Activated T-cell treated with anti-CD3 and anti-CD28 coated beads, Interleukin-2, amount 50 U/mL, for 24 hours (primary cell): ENCODE results near the gene ZNF766.
"Not testable (repeated sequence)": the region's sequence is repeated elsewhere in the genome, so short reads cannot be mapped to it uniquely, and the experiment has no call there.

Experiments
- DNase-seq: peaks from one replicate; pipeline ENCODE4 v3.0.0-alpha.2; 2020
- H3K27ac Mint-ChIP-seq: 2 replicates; pipeline ENCODE4 v1.8.0; 2020; ENCODE audit warnings: mild to moderate bottlenecking, mixed read lengths
- H3K27me3 Mint-ChIP-seq: 2 replicates; pipeline ENCODE4 v1.8.0; 2020; ENCODE audit warnings: mixed read lengths
- H3K36me3 Mint-ChIP-seq: 2 replicates; pipeline ENCODE4 v1.8.0; 2020; ENCODE audit warnings: low read depth, mixed read lengths
- H3K4me1 Mint-ChIP-seq: 2 replicates; pipeline ENCODE4 v1.8.0; 2020; ENCODE audit warnings: low read depth, mixed read lengths
- H3K4me3 Mint-ChIP-seq: 2 replicates; pipeline ENCODE4 v1.8.0; 2020; ENCODE audit warnings: mild to moderate bottlenecking, moderate library complexity, mixed read lengths
- H3K9me3 Mint-ChIP-seq: 2 replicates; pipeline ENCODE4 v1.8.0; 2020; ENCODE audit warnings: mixed read lengths

The ZNF766 gene

GRCh38 chr19:52244021-52244420 lies 25.4 kb upstream of the ZNF766 start:
- Mint-ChIP-seq H3K36me3 (no peaks in the 10 kb centered on the region), H3K4me3 (no peak overlapping the region), H3K4me1 (no peaks in the 10 kb centered on the region), H3K9me3 (no peaks in the 10 kb centered on the region), H3K27me3 (no peaks in the 10 kb centered on the region), H3K27ac (no peak overlapping the region)
- no peak for DNase-seq

GRCh38 chr19:52248241-52248640 lies 21.1 kb upstream of the ZNF766 start:
- Mint-ChIP-seq H3K4me1 (no peaks in the 10 kb centered on the region), H3K9me3 (peaks cover 4% of the 10 kb centered on the region), H3K4me3 (no peak overlapping the region), H3K36me3 (no peaks in the 10 kb centered on the region), H3K27me3 (no peaks in the 10 kb centered on the region), H3K27ac (no peak overlapping the region)
- DNase-seq = peak; percentile 64

GRCh38 chr19:52258426-52258825 lies 11.0 kb upstream of the ZNF766 start:
- Mint-ChIP-seq H3K9me3 (peaks cover 2% of the 10 kb centered on the region), H3K27ac (no peak overlapping the region), H3K4me3 (no peak overlapping the region), H3K27me3 (peaks cover 7% of the 10 kb centered on the region), H3K36me3 (no peaks in the 10 kb centered on the region), H3K4me1 (no peaks in the 10 kb centered on the region)
- DNase-seq = no peak

GRCh38 chr19:52265556-52265955 lies 3.8 kb upstream of the ZNF766 start:
- not testable (repeated sequence) for H3K27me3 Mint-ChIP-seq, DNase-seq, H3K4me1 Mint-ChIP-seq, H3K9me3 Mint-ChIP-seq, H3K4me3 Mint-ChIP-seq, H3K27ac Mint-ChIP-seq
- peaks cover 14% of the 10 kb centered on the region for H3K36me3 Mint-ChIP-seq

GRCh38 chr19:52270266-52270885 lies 989 bp downstream of the ZNF766 start:
- H3K4me1 Mint-ChIP-seq = peaks cover 43% of the 10 kb centered on the region
- no peaks in the 10 kb centered on the region for H3K27me3 Mint-ChIP-seq
- peak overlapping the region; percentile 91 for H3K4me3 Mint-ChIP-seq
- peak; percentile 41 for DNase-seq
- peaks cover 25% of the 10 kb centered on the region for H3K9me3 Mint-ChIP-seq
- H3K27ac Mint-ChIP-seq = peak overlapping the region; percentile 95
- H3K36me3 Mint-ChIP-seq = peaks cover 60% of the 10 kb centered on the region

- no peaks in the 10 kb centered on the region for H3K27me3 Mint-ChIP-seq
- DNase-seq = no peak
- no peak overlapping the region for H3K4me3 Mint-ChIP-seq
- H3K9me3 Mint-ChIP-seq = peaks cover 36% of the 10 kb centered on the region
- H3K36me3 Mint-ChIP-seq = peaks cover 89% of the 10 kb centered on the region
- peaks cover 64% of the 10 kb centered on the region for H3K4me1 Mint-ChIP-seq
- no peak overlapping the region for H3K27ac Mint-ChIP-seq
Observed at GRCh38 chr19:52273301-52273700, 3.9 kb downstream of the ZNF766 start.

- Mint-ChIP-seq H3K4me1 (peaks cover 70% of the 10 kb centered on the region), H3K36me3 (peaks cover 97% of the 10 kb centered on the region), H3K27me3 (no peaks in the 10 kb centered on the region), H3K4me3 (no peak overlapping the region), H3K27ac (no peak overlapping the region), H3K9me3 (peaks cover 43% of the 10 kb centered on the region)
- no peak for DNase-seq
Observed at GRCh38 chr19:52274191-52274590, 4.8 kb downstream of the ZNF766 start.

- no peak overlapping the region for H3K27ac Mint-ChIP-seq
- peaks cover 62% of the 10 kb centered on the region for H3K4me1 Mint-ChIP-seq
- peaks cover 92% of the 10 kb centered on the region for H3K36me3 Mint-ChIP-seq
- peaks cover 46% of the 10 kb centered on the region for H3K9me3 Mint-ChIP-seq
- no peak for DNase-seq
- H3K27me3 Mint-ChIP-seq = no peaks in the 10 kb centered on the region
- H3K4me3 Mint-ChIP-seq = no peak overlapping the region
Observed at GRCh38 chr19:52275988-52276387, 6.6 kb downstream of the ZNF766 start.

- no peak overlapping the region for H3K4me3 Mint-ChIP-seq
- H3K9me3 Mint-ChIP-seq = peaks cover 49% of the 10 kb centered on the region
- H3K4me1 Mint-ChIP-seq = peaks cover 52% of the 10 kb centered on the region
- no peak overlapping the region for H3K27ac Mint-ChIP-seq
- no peaks in the 10 kb centered on the region for H3K27me3 Mint-ChIP-seq
- H3K36me3 Mint-ChIP-seq = peaks cover 92% of the 10 kb centered on the region
- DNase-seq = no peak
Observed at GRCh38 chr19:52277471-52277870, 8.1 kb downstream of the ZNF766 start.

GRCh38 chr19:52286256-52286655 lies 16.9 kb downstream of the ZNF766 start:
- H3K36me3 Mint-ChIP-seq = peaks cover 97% of the 10 kb centered on the region
- no peak overlapping the region for H3K4me3 Mint-ChIP-seq
- H3K9me3 Mint-ChIP-seq = peaks cover 55% of the 10 kb centered on the region
- H3K27me3 Mint-ChIP-seq = no peaks in the 10 kb centered on the region
- no peak overlapping the region for H3K27ac Mint-ChIP-seq
- no peak for DNase-seq
- no peaks in the 10 kb centered on the region for H3K4me1 Mint-ChIP-seq

GRCh38 chr19:52291781-52292180 lies 22.4 kb downstream of the ZNF766 start:
- no peak for DNase-seq
- peaks cover 3% of the 10 kb centered on the region for H3K4me1 Mint-ChIP-seq
- H3K4me3 Mint-ChIP-seq = no peak overlapping the region
- no peaks in the 10 kb centered on the region for H3K27me3 Mint-ChIP-seq
- H3K36me3 Mint-ChIP-seq = peaks cover 82% of the 10 kb centered on the region
- no peak overlapping the region for H3K27ac Mint-ChIP-seq
- H3K9me3 Mint-ChIP-seq = peaks cover 47% of the 10 kb centered on the region

GRCh38 chr19:52292946-52293345 lies 23.6 kb downstream of the ZNF766 start:
- not testable (repeated sequence) for H3K27ac Mint-ChIP-seq, H3K4me3 Mint-ChIP-seq, H3K27me3 Mint-ChIP-seq, DNase-seq
- Mint-ChIP-seq H3K36me3 (peaks cover 79% of the 10 kb centered on the region), H3K9me3 (peaks cover 48% of the 10 kb centered on the region), H3K4me1 (peaks cover 11% of the 10 kb centered on the region)

- Mint-ChIP-seq H3K36me3 (peaks cover 82% of the 10 kb centered on the region), H3K27ac (peak overlapping the region; percentile 55), H3K27me3 (no peaks in the 10 kb centered on the region), H3K4me3 (peak overlapping the region; percentile 74), H3K4me1 (peaks cover 17% of the 10 kb centered on the region), H3K9me3 (peaks cover 52% of the 10 kb centered on the region)
- peak; percentile 30 for DNase-seq
Observed at GRCh38 chr19:52296400-52296772, 27.0 kb downstream of the ZNF766 start.

- peak within 1 kb of the TSS; percentile 88 for H3K4me3 Mint-ChIP-seq
- H3K9me3 Mint-ChIP-seq = peaks cover 53% of the 10 kb centered on the region
- peak within 1 kb of the TSS; percentile 96 for H3K27ac Mint-ChIP-seq
- DNase-seq = peak; percentile 79
- H3K27me3 Mint-ChIP-seq = no peaks in the 10 kb centered on the region
- peaks cover 17% of the 10 kb centered on the region for H3K4me1 Mint-ChIP-seq
- peaks cover 82% of the 10 kb centered on the region for H3K36me3 Mint-ChIP-seq
Observed at GRCh38 chr19:52296773-52297600, 27.6 kb downstream of the ZNF766 start, which contains the start of gene ZNF480. Gene ZNF480 (plus strand): TSS chr19:52297169. CDS start chr19:52300413, 3,244 bp downstream.
